Progenitor cell of endocrine pancreas (in vitro differentiated cells): Measurements from ENCODE around the gene NANS. TPM values are rescaled to one million over a fixed set of nuclear protein-coding genes. Genes with fewer than 3 reads are reported as not detected.

ENCODE experiments used
- DNase-seq: peaks from one replicate; pipeline ENCODE4 v3.0.0; 2021; ENCODE audit warnings: low spot score; ENCODE audit not compliant: unreplicated experiment
- H3K27ac Mint-ChIP-seq: 2 replicates; pipeline ENCODE4 v1.8.0; 2021; ENCODE audit warnings: mild to moderate bottlenecking, moderate library complexity, mixed read lengths
- H3K27me3 Mint-ChIP-seq: 2 replicates; pipeline ENCODE4 v1.8.0; 2021; ENCODE audit warnings: mixed read lengths
- H3K36me3 Mint-ChIP-seq: 2 replicates; pipeline ENCODE4 v1.8.0; 2022; ENCODE audit warnings: mixed read lengths; ENCODE audit not compliant: insufficient read depth
- H3K4me1 Mint-ChIP-seq: 2 replicates; pipeline ENCODE4 v1.8.0; 2021; ENCODE audit warnings: low read depth, mixed read lengths
- H3K4me3 Mint-ChIP-seq: 2 replicates; pipeline ENCODE4 v1.8.0; 2021; ENCODE audit warnings: low read depth, mild to moderate bottlenecking, moderate library complexity, mixed read lengths
- H3K9me3 Mint-ChIP-seq: 2 replicates; pipeline ENCODE4 v1.8.0; 2021; ENCODE audit warnings: low read depth, mixed read lengths
- total RNA-seq: library from RNA; stranded (reverse); gene quantifications from 2 replicates; pipeline ENCODE4 v1.2.1, GENCODE V29; 2021
- TF ChIP-seq, protein P1 (sequence below): fragments of 200-600 bp; sonication (generic); IDR thresholded peaks from one replicate; pipeline ENCODE4 v1.5.0; 2021; ENCODE audit warnings: antibody characterized with exemption, mild to moderate bottlenecking; ENCODE audit not compliant: unreplicated experiment

NANS gene
- total RNA-seq, 1 donor from 2014 or later = 31.9 TPM

DNA sequence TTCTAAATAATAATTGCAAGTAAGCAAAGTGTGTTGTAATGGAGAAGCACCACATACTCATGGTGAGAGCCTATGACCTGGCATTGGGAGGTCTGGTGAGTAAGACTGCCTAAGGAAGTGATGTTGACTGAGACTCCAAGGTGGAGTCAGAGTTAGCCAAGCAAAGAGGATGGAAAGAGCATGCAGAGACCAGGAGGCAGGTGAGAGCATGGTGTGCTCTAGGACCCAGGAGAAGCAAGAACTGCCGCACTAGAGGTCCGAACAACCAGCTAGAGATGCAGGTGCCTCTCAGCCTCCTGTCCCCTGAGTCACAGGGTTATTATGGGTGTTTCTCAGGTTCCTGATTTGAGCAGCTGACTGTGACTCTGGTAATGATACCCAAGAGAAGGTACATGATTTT lies 46.1 kb upstream of the NANS start:
- TF ChIP-seq, protein P1, sequence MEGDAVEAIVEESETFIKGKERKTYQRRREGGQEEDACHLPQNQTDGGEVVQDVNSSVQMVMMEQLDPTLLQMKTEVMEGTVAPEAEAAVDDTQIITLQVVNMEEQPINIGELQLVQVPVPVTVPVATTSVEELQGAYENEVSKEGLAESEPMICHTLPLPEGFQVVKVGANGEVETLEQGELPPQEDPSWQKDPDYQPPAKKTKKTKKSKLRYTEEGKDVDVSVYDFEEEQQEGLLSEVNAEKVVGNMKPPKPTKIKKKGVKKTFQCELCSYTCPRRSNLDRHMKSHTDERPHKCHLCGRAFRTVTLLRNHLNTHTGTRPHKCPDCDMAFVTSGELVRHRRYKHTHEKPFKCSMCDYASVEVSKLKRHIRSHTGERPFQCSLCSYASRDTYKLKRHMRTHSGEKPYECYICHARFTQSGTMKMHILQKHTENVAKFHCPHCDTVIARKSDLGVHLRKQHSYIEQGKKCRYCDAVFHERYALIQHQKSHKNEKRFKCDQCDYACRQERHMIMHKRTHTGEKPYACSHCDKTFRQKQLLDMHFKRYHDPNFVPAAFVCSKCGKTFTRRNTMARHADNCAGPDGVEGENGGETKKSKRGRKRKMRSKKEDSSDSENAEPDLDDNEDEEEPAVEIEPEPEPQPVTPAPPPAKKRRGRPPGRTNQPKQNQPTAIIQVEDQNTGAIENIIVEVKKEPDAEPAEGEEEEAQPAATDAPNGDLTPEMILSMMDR = no peak
- H3K27ac Mint-ChIP-seq = no peak overlapping the region
- H3K4me1 Mint-ChIP-seq = no peaks in the 10 kb centered on the region
- no peaks in the 10 kb centered on the region for H3K9me3 Mint-ChIP-seq
- peaks cover 35% of the 10 kb centered on the region for H3K36me3 Mint-ChIP-seq
- H3K27me3 Mint-ChIP-seq = no peaks in the 10 kb centered on the region
- no peak overlapping the region for H3K4me3 Mint-ChIP-seq
- no peak for DNase-seq

DNA sequence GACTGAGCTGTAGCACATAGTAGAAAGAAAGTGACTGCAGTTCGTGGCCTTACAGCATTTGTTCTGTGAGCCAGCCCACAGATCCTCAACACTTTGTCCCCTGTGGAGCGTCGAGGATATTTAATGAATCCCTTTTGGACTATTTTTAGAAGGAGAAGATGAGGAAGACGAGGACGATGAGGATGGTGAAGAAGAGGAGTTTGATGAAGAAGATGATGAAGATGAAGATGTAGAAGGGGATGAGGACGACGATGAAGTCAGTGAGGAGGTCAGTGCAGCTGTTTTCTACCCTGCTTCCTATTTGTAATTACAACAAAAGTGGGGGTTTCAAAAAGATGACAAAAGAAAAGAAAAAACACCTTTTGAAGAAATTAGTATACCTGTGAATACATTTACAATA lies 45.4 kb upstream of the NANS start:
- Mint-ChIP-seq H3K36me3 (peaks cover 35% of the 10 kb centered on the region), H3K4me3 (no peak overlapping the region), H3K27me3 (no peaks in the 10 kb centered on the region)

DNA sequence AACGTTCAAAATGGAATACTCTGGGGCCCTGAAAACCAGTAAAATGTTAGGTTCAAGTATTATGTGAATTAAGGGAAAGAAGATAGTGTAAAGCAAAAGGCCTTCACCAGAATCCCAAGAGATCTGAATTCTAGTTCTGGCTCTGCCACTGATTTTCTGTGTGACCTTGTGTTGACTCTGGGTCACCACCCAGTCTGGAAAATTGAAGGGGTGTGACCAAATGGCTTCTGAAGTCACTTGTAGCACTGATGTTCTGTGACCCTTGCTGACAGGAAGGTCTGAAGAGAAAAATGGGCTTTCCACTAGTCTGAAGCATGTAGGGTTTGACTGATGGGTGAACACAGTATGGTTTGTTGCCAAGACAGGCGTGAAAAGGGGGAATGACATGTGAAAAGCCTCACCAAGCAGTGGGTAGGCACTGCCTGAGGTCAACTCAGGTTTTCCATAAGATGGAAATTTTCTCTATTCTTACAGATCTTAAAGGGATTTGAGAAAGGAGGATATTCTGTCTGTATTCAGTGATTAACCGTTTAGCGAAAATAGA lies 40.3 kb upstream of the NANS start:
- H3K4me1 Mint-ChIP-seq = no peaks in the 10 kb centered on the region
- no peaks in the 10 kb centered on the region for H3K9me3 Mint-ChIP-seq
- no peaks in the 10 kb centered on the region for H3K27me3 Mint-ChIP-seq
- peaks cover 23% of the 10 kb centered on the region for H3K36me3 Mint-ChIP-seq
- H3K27ac Mint-ChIP-seq = no peak overlapping the region
- TF ChIP-seq, protein P1 = no peak
- no peak overlapping the region for H3K4me3 Mint-ChIP-seq
- no peak for DNase-seq

More for the DNA sequence above, 45.4 kb upstream of the NANS start:
- no peaks in the 10 kb centered on the region for H3K9me3 Mint-ChIP-seq
- TF ChIP-seq, protein P1 = no peak
- H3K27ac Mint-ChIP-seq = no peak overlapping the region
- DNase-seq = no peak
- H3K4me1 Mint-ChIP-seq = no peaks in the 10 kb centered on the region

DNA sequence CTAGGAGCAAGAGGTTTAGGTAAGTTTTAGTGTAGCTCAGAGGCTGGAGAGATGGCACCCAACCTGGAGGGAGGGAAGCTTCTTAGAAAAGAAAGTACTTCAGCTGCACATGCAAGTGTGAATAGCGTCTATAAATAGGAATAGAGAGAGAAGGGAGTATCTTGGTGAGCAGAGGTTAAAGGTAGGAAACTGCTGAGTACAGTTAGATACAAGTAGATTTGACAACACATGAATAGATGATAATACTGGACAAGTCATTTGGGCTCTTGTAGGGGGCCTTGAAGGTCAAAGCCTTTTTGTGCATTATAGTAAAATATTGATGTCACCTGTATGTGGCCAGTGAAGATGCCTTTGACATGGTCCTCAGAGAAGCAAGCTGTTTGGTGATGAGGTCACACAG lies 39.2 kb upstream of the NANS start:
- no peak overlapping the region for H3K4me3 Mint-ChIP-seq
- H3K4me1 Mint-ChIP-seq = no peaks in the 10 kb centered on the region
- DNase-seq = no peak
- H3K9me3 Mint-ChIP-seq = no peaks in the 10 kb centered on the region
- peaks cover 20% of the 10 kb centered on the region for H3K36me3 Mint-ChIP-seq
- TF ChIP-seq, protein P1 = no peak
- H3K27me3 Mint-ChIP-seq = no peaks in the 10 kb centered on the region
- no peak overlapping the region for H3K27ac Mint-ChIP-seq

DNA sequence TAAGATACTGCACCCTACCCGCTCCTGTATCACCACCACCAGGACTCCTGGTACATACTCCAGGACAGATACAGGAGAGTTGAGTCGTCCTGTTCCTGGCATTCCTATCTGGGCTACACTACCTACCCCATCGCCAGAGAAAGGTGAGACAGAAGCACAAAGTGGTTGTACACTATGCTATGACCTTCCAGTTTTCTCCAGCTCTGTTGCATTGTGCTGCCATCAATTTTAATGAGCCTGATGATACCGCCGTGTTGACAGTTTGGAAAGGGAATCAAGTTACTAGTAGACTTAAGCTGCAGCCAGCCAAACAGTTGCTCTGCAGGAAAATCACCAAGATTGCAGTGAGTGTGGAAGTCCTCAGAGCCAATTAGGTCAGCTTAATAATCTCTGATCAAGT lies 38.2 kb upstream of the NANS start:
- TF ChIP-seq, protein P1 = no peak
- Mint-ChIP-seq H3K4me1 (no peaks in the 10 kb centered on the region), H3K36me3 (peaks cover 21% of the 10 kb centered on the region)

More for the DNA sequence above, 38.2 kb upstream of the NANS start:
- no peaks in the 10 kb centered on the region for H3K27me3 Mint-ChIP-seq
- no peak overlapping the region for H3K4me3 Mint-ChIP-seq
- no peak overlapping the region for H3K27ac Mint-ChIP-seq
- DNase-seq = no peak
- H3K9me3 Mint-ChIP-seq = no peaks in the 10 kb centered on the region
